BJ (cell line): ENCODE measurements around the gene HMCN2. TPM values are rescaled to one million over a fixed set of nuclear protein-coding genes. Genes with fewer than 3 reads are reported as not detected.

Source experiments
- CTCF ChIA-PET: fragments of 350-600 bp; formaldehyde crosslinking; extraction: SDS; loops from one replicate; lab custom pipeline; 2021; ENCODE audit warnings: antibody characterized with exemption, inconsistent platforms; lab: Yijun Ruan, JAX
- POLR2A ChIA-PET: fragments of 300-600 bp; sonication (Branson Sonifier 250); formaldehyde crosslinking; extraction: SDS; loops from one replicate; lab custom pipeline; 2021; ENCODE audit warnings: antibody characterized with exemption; lab: Charles Lee
- DNase-seq: peaks from one replicate; pipeline ENCODE4 v3.0.0-alpha.2; 2011; ENCODE audit warnings: low read depth
- H3K27me3 ChIP-seq: 2 replicates; pipeline ENCODE4 v1.6.0; 2011; ENCODE audit warnings: low read length; ENCODE audit not compliant: control insufficient read depth, insufficient read depth
- H3K36me3 ChIP-seq: 2 replicates; pipeline ENCODE4 v1.5.1; 2011; ENCODE audit warnings: low read length; ENCODE audit not compliant: control insufficient read depth, insufficient read depth
- H3K4me3 ChIP-seq: 2 replicates; pipeline ENCODE4 v1.5.1; 2011; ENCODE audit warnings: low read depth, mild to moderate bottlenecking, control low read depth, low read length
- polyA plus RNA-seq: library from polyadenylated mRNA; depleted of rRNA; stranded (reverse); fragments of >200 nt; gene quantifications from 2 replicates; pipeline ENCODE4 v1.2.3, GENCODE V29; 2011
- TF ChIP-seq, protein P1 (sequence below): IDR thresholded peaks from 2 replicates; pipeline ENCODE4 v1.5.1; 2011; ENCODE audit warnings: low read depth, mild to moderate bottlenecking, control low read depth, inconsistent platforms, low read length, moderate library complexity; ENCODE audit not compliant: insufficient read depth

Gene HMCN2
- polyA plus RNA-seq, 1 experiment = not detected

DNA sequence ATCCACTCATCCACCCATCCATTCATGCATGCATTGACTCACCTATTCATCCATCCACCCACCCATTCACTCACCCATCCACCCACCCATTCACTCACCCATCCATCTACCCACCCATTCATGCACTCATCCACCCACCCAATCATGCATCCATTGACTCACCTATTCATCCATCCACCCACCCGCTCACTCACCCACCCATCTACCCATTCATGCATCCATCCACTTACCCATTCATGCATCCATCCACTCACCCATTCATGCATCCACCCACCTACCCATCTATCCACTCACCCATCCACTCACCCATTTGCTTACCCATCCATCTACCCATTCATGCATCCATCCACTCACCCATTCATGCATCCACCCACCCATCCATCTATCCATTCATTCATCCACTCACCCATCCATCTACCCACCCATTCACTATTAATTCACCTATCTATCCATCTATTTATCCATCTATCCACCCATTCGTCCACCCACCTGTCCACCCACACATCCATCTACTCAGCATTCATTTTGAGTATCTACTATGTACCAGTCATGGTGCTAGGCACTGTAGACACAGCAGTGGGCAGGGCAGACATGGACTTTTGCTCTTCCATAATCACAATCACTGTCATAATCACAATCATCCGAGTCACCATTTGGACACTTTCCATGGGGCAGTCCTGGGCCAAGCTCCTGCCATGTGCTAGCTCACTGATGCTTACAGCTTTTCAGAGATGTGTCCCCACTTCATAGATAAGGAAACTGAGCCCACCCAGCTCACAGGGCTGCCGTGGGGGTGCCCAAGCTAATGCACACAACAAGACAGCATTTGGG is 34.4 kb downstream of the HMCN2 start:
- CTCF ChIA-PET = no interaction called here
- TF ChIP-seq, protein P1, sequence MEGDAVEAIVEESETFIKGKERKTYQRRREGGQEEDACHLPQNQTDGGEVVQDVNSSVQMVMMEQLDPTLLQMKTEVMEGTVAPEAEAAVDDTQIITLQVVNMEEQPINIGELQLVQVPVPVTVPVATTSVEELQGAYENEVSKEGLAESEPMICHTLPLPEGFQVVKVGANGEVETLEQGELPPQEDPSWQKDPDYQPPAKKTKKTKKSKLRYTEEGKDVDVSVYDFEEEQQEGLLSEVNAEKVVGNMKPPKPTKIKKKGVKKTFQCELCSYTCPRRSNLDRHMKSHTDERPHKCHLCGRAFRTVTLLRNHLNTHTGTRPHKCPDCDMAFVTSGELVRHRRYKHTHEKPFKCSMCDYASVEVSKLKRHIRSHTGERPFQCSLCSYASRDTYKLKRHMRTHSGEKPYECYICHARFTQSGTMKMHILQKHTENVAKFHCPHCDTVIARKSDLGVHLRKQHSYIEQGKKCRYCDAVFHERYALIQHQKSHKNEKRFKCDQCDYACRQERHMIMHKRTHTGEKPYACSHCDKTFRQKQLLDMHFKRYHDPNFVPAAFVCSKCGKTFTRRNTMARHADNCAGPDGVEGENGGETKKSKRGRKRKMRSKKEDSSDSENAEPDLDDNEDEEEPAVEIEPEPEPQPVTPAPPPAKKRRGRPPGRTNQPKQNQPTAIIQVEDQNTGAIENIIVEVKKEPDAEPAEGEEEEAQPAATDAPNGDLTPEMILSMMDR = no peak
- Histone ChIP-seq H3K4me3 (no peak overlapping the region), H3K27me3 (peaks cover 11% of the 10 kb centered on the region), H3K36me3 (no peaks in the 10 kb centered on the region)
- DNase-seq = no peak
- POLR2A ChIA-PET = interaction anchor here (0.5 kb wide), 1 partner anchor 98 kb away, joined by 19 read pairs; no protein-coding TSS in a partner anchor

DNA sequence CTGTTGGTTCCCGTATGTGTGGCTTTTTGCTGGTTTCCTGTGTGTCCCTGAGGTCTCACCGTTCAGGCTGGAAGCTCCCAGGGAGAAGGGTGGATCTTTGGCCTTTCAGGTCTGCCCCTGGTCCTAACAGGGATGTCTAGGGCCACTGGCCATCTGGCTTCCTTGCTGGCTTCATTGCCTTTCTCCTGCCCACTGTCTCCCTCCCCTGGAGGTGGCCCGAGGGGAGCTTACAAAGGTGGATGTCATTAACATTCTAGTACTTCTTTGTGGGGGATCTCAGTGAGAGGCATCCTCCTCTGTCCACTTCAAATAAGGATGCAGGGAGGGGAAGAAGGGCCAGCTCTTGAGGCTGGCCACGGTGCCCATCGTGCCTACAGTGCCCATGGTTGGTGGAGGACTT is 35.2 kb downstream of the HMCN2 start:
- no peaks in the 10 kb centered on the region for H3K36me3 ChIP-seq
- ChIA-PET CTCF (interaction anchor here (1.0 to 1.2 kb wide), 2 partner anchors 24 to 194 kb away, joined by 4 read pairs; no protein-coding TSS in a partner anchor), POLR2A (interaction anchor here (0.5 kb wide), 1 partner anchor 98 kb away, joined by 19 read pairs; no protein-coding TSS in a partner anchor)
- H3K27me3 ChIP-seq = peaks cover 13% of the 10 kb centered on the region
- DNase-seq = no peak
- TF ChIP-seq, protein P1 = no peak
- no peak overlapping the region for H3K4me3 ChIP-seq

DNA sequence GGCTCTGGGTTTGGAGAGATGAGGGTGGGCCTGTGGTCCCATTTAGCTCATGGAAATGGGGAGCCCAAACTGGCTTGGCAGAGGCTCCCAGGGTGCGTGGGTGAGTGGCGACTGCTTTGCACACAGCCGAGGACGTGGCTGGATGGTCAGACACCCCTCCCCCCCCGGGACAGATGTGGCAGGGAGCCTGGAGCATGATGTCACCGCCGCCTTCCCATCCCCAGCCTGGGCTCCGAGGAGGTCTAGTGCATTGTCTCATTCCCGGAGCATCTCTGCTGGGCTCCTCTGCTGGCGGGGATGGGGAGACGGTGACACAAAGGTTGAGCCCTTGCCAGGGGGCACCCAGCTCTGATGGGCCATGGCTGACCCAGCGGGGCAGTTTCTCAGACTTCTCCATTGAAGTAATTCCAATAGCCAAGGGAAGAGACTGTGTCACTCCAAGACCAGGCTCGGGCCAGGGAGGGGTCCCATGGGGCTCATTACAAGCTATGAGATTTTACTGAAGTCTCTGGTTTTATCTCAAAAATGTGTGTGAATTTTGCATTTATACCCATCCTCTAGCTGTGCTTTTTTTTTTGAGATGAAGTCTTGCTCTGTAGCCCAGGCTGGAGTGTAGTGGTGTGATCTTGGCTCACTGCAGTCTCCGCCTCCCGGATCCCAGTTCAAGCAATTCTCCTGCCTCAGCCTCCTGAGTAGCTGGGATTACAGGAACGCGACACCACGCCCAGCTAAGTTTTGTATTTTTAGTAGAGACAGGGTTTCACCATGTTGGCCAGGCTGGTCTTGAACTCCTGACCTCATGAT is 36.1 kb downstream of the HMCN2 start:
- Histone ChIP-seq H3K27me3 (peaks cover 10% of the 10 kb centered on the region), H3K4me3 (no peak overlapping the region), H3K36me3 (no peaks in the 10 kb centered on the region)
- TF ChIP-seq, protein P1 = no peak
- POLR2A ChIA-PET = no interaction called here
- DNase-seq = no peak
- CTCF ChIA-PET = interaction anchor here (0.6 to 1.5 kb wide), 6 partner anchors 10 to 379 kb away, joined by 3 to 5 read pairs (median 4); no protein-coding TSS in a partner anchor

DNA sequence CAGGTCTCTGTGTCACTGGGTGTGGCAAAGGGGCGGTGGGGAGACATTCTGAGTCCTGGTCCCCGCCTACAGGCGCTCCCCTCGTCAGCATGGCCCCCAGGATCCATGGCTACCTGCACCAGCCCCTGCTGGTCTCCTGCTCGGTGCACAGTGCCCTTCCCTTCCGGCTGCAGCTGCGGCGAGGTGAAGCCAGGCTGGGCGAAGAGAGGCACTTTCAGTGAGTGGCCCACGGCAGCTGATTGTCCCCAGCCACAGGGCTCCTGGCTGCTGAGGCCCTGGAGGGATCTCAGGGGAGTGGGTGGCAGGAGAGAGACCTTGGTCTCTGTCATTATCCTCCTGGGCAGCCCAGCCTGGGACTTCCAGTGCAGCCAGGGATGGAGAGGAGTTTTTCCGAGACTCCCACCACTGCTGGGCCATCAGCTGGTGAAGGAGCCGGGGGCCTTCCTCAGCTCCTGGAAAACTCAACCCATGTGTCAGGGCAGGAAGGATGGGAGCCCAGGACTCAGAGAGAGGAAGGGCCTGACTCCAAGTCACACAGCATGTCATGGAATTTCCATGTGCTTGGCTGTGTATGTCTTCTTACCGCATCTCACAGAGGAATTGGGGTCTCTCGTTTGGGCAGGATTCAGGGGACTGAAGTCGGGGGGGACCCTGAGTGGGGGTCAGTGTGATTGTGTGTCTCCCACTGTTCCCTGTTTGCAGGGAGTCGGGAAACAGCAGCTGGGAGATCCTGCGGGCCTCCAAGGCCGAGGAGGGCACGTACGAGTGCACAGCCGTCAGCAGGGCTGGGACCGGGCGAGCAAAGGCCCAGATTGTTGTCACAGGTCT is 37.4 kb downstream of the HMCN2 start:
- no peaks in the 10 kb centered on the region for H3K36me3 ChIP-seq
- ChIA-PET CTCF (interaction anchor here (1.2 to 1.5 kb wide), 3 partner anchors 9 to 61 kb away, joined by 3 to 5 read pairs (median 5); no protein-coding TSS in a partner anchor), POLR2A (no interaction called here)
- no peak overlapping the region for H3K4me3 ChIP-seq
- TF ChIP-seq, protein P1 = no peak
- peaks cover 10% of the 10 kb centered on the region for H3K27me3 ChIP-seq
- no peak for DNase-seq
